Upper lobe of left lung (tissue), 4 donors: ENCODE results near the gene FAM171A1.

Source experiments
- EP300 ChIP-seq, 4 donors: sonication (generic); formaldehyde crosslinking; IDR thresholded peaks; one replicate each; pipeline ENCODE4 v1.5.1; 2017; ENCODE audit warnings: antibody characterized with exemption in 4 of 4, control low read depth in 2 of 4
- POLR2A ChIP-seq, 4 donors: fragments of 450-650 bp; IDR thresholded peaks; one replicate each; pipeline ENCODE4 v1.5.1; 2016 to 2017; ENCODE audit warnings: antibody characterized with exemption in 4 of 4, mild to moderate bottlenecking in 2 of 4
- POLR2AphosphoS5 ChIP-seq, 2 donors: sonication (generic); formaldehyde crosslinking; IDR thresholded peaks; one replicate each; pipeline ENCODE4 v1.5.1; 2017; ENCODE audit warnings: antibody characterized with exemption in 2 of 2
- TF ChIP-seq, protein P1 (sequence below), 6 experiments: fragments of 450-650 bp in 4 of 6; fragments of 200-600 bp in 2 of 6; sonication (generic) in 2 of 6; IDR thresholded peaks; one replicate each; pipeline ENCODE4 v1.5.1; 2016 to 2019; ENCODE audit warnings: antibody characterized with exemption in 6 of 6

DNA sequence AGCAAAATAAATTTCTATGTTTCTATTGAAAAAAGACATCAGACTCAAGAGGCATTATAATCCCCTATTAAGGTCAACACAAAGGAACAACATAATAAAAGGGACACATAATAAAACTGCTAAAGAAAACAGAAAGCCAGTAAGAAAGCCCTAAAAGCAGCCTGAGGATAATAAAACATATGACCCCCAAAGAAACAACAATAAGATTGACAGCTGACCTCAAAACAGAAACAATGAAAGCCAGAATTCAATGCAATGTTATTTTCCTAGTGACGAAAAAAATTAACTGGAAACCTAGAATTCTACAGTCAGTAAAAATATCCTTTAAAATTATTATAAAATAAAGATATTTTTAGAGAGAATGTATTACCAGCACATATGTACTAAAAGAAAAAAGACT lies 44.9 kb upstream of the FAM171A1 start:
- TF ChIP-seq POLR2AphosphoS5 (IDR thresholded peaks at IDR 0.05) (no peak), POLR2A (IDR thresholded peaks at IDR 0.05) (no peak), EP300 (IDR thresholded peaks at IDR 0.05) (no peak)
- TF ChIP-seq, protein P1, sequence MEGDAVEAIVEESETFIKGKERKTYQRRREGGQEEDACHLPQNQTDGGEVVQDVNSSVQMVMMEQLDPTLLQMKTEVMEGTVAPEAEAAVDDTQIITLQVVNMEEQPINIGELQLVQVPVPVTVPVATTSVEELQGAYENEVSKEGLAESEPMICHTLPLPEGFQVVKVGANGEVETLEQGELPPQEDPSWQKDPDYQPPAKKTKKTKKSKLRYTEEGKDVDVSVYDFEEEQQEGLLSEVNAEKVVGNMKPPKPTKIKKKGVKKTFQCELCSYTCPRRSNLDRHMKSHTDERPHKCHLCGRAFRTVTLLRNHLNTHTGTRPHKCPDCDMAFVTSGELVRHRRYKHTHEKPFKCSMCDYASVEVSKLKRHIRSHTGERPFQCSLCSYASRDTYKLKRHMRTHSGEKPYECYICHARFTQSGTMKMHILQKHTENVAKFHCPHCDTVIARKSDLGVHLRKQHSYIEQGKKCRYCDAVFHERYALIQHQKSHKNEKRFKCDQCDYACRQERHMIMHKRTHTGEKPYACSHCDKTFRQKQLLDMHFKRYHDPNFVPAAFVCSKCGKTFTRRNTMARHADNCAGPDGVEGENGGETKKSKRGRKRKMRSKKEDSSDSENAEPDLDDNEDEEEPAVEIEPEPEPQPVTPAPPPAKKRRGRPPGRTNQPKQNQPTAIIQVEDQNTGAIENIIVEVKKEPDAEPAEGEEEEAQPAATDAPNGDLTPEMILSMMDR (IDR thresholded peaks at IDR 0.05) = no peak
